Jurkat, Clone E6-1 (cell line): Measurements from ENCODE around the gene HOXA1.
A peak's percentile ranks its signal among the peaks of the same experiment; 100 is the strongest.

Source experiments
- DNase-seq: peaks from one replicate; pipeline ENCODE4 v3.0.0-alpha.2; 2011; ENCODE audit warnings: low read depth, low spot score
- H3K4me3 ChIP-seq: 2 replicates; pipeline ENCODE4 v1.5.1; 2011; ENCODE audit warnings: mild to moderate bottlenecking, low read length, control low read depth, moderate library complexity

The HOXA1 gene

DNA sequence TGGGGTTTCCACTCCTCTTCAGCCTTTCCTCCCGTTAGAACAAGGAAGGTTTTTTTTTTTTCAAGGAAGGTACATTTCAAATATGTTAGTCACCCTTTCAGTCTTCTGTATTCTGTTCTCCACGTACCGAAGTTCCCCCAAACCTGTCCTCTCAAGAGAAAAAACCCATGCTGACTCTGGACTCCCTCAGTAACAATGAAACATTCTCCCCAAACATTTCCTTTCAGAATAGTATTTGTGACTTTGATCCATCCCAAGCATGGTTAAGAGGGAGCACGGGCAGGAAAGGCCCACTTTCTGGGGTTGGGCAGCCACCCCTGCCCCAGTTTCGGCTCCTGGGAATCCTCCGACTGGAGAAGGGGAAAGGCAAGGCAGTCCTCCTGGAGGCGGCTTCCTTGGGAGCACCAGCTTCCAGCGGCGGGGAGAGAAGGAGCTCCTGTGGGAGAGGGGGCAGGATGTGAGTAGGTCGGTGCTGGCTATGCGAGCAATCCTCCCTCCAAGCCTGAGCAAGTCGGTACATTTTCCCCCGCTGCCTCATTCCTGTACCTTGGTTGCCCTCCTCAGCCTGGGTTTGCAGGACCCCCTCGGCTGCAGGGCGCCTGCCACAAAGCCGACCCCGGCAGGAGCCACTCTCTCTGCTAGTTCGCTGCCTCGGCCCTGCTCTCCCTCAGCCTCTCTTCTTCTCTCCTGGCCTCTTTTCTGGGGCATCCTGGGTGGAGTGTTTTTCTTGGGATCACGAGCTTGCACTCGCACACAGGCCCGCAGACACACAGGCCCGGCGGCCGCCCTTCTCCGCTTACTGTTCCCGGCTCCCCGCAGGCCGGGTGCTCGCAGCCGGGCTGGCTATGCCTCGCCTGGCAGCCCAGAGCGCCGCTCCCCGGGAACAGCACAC, 2.1 kb upstream of the HOXA1 start:
- no peak overlapping the region for H3K4me3 ChIP-seq
- DNase-seq = no peak

DNA sequence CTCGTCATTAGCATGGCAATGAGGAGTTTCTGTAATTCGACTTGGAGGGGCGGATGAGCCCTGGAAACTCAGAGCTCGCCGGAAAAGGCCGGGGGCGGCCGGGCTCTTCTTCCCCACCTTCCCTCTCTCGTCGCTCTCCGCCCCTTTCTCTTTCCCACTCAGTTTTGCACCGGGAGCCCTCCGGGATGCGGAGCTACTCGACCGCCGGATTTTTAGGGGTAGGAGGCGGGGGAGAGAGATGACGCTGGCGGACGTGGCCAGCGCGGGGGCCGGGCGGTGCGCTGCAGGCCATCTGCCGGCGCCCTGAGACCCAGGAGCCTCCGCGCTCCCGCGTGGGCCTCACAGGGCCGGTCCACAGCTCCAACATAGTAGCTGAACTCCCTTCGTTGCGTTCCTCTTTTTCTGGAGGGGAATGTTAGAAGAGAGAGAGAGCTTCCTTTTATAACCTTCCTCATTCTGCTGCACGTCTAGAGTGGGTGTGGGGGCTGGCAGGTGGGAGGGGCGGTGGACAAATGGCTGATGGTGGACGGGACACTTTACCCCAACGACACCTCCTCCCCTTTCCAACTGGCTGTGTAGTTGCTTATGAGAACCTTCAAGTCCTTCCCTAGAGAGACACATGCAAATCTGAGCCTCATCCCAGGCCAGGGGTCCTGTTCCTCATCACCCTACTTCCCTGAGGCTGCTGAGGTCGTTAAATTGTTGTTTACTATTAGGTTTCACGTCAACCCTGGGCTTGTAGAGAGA, 1.1 kb upstream of the HOXA1 start:
- DNase-seq = no peak

DNA sequence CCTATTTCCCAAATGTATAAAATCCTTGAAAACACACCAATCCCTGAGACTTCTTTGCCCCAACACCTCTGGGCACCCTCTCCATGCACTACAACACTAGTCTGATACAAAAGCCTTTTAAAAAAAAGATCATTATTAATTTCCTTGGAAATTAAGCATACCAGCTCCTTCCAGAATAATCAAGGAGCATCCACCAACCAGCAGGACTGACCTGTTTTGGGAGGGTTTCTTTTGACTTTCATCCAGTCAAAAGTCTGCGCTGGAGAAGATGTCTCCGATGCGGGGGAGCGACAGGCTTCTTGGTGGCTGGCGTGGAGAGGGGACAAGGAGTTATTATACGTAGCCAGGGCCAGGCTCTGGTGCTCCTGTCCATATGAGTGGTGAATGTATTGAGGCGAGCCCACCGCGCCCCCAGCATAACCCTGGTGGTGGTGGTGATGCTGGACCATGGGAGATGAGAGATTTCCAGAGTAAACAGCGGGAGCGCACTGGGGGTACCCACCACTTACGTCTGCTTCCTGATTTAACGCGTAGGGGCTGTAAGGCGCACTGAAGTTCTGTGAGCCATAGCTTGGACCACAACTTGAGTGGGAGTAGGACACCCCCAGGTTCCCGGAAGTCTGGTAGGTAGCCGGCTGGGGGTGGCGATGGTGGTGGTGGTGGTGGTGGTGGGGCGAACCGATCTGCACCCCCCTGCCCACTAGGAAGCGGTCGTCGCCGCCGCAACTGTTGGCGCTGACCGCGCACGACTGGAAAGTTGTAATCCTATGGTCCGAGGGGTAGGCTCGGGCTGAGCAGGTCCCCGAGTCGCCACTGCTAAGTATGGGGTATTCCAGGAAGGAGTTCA, 527 bp downstream of the HOXA1 start:
- DNase-seq = no peak
- H3K4me3 ChIP-seq = peak overlapping the region; percentile 83

More for the DNA sequence above, 1.1 kb upstream of the HOXA1 start:
- H3K4me3 ChIP-seq = peak overlapping the region; percentile 83

GRCh38 chr7:27094304-27095049, 1.3 kb downstream of the HOXA1 start:
- no peak for DNase-seq
- H3K4me3 ChIP-seq = no peak overlapping the region

DNA sequence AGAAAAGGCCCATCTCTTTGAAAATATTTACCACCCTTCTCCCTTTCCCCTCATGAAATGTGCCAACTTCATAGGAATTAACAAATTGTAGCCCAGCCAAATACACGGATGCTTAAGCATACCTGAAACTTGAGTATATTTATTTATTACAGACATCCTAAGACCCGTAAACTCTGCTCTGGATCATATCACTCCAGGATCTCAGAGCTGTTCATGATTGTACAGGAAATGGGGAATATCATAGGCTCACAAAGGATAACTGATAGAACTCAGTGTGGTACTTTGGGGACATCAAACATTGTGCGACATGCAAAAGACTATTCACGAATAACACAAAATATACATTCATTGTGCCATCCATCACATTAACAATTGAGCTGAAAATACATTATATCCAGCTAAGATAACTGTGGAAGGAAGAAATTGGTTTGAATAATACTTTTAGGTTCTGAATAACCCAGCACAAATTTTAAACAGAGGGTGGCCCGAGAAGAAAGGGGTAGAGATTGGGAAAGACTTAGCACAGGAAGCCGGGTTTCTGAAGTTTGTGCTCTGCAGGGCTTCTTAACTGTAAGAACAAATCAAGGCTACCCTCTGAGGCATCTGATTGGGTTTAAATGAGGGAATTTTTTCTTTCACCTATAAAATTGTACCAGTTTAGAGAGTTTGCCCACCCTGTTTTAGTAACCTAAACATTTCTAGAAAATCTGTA, 2.5 kb downstream of the HOXA1 start:
- H3K4me3 ChIP-seq = no peak overlapping the region
- DNase-seq = no peak

GRCh38 chr7:27092819-27093110, 3.0 kb downstream of the HOXA1 start:
- no peak for DNase-seq
- H3K4me3 ChIP-seq = no peak overlapping the region

DNA sequence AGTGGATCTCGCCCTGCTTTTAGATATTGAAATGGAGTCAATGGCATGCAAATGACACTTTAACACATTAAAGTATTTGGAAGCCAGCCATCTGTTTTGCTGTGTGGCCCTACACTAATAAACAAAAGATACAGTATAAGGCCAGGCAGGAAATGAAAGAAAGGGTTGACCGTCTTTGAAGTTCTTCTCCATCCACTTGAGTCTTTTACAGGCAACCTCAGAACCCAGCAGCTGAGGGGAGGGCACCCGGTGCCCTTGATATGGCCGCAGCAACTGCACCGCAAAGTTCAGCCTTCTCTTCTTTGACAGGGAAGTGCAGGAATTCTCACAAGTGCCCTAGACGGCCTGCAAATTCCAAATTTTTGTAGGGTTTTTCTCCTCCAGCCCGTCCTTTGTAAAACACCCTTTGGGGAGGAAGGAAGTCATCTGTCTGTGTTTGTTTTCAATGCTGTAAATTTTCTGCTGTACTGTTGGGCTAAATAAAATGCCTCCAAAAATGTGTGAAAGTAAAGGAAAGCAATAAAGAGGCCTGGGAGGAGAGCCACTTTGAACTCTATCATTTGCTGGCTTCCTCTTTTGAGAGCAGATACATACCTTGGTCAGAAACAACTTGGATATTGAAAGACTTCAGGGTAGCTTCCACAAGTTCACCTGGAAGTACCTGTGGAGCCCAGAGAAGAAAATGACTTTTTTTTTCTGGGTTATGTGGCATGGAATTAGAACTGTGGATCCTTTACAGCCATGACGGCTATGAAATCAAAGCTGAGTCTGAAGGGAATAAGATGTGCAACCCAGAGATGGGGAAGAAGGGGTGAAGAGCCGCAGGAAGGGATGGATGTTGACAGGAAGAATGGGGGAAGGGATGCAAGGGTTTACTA, 3.6 kb downstream of the HOXA1 start:
- H3K4me3 ChIP-seq = no peak overlapping the region
- DNase-seq = no peak

- no peak for DNase-seq
- no peak overlapping the region for H3K4me3 ChIP-seq
Measured at GRCh38 chr7:27091105-27091504, 4.7 kb downstream of the HOXA1 start.

DNA sequence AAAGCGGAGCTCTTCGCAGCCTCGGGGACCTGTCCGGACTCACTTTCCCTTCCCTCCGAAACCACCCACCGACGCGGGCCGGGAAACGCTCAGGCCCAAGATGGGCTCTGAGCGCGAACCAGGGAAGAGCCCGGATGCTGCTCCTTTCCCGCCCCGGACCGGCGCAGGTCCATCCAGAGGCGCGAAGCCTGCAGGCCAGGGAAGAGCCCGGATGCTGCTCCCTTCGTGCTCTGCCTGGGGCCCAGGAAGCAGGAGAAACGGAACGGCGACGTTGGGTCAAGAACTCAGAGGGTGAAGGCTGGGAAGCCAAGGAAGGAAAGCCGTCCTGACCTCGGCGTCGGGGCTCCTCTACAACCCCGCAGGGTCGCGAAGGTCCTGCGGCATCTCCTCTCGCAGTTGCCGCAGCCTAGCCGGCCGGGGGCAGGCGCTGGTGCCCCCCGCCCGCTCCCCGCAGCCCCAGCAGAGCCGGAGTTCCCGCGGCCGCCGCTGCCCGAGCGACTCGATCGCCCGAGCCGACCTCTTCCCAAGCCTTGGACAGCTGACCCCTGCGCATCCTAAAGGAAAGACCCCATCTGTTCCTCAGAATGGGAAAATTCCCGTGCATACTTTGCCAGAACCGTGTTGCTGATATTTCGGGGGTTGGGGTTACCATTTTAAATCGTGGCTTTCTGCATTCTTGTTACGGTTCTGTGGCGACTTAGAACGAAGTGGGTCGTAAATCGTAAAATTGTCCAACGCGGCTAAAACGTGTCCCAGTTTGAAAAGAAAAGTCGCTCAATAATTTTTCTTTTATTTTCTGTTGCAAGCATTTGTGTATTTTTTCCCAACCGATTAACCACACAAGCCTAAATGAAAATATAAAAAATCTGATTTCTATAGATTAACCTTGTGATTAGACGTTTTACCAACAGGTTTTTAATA, 7.5 kb downstream of the HOXA1 start:
- DNase-seq = no peak
- H3K4me3 ChIP-seq = no peak overlapping the region

GRCh38 chr7:27083646-27084045, 12.2 kb downstream of the HOXA1 start:
- DNase-seq = no peak
- H3K4me3 ChIP-seq = no peak overlapping the region

DNA sequence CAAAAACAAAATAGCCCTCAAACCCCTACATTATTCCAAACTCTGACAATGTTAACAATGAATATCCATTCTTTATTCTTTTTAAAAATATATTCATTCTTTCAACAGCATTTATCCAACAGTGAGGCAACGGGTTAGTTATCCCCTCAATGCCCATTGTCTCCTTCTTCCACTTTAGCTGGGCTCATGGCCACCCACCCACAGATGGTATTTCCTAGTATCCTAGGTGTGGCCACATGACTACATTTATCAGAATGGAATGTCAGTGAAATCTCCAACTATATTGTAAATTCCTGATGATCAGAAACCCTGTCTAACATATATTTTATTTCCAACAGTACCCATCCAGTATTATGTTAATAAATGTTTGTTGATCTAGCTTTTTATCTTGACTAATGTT, 13.6 kb downstream of the HOXA1 start:
- DNase-seq = no peak
- no peak overlapping the region for H3K4me3 ChIP-seq

DNA sequence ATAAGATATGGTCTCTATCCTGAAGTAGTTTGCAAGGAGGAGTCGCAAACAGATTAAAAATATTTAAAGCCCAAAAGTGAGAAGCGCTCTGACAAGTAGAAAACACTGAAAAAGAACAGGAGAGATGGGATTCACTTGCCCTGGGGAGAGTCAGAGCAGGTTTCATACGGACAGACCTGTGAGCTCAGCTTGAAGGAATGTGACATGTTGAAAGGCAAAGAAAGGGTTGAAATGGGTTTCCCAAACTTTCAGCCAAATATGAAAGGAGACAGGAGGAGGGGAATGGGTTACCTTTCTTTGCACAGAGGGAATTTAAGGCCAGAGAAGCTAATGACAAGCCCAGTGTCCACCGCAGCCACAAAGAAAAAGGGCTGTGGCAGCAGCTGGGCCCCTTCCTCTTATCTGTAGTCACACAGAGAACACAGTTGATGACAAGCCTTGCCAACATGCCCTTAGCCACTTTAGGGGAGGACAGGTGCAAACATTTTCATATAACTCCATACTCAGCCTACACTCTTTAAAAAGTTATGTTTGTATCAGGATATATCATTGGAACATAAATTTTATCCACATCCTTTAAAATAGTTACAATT, 14.9 kb downstream of the HOXA1 start:
- DNase-seq = no peak
- no peak overlapping the region for H3K4me3 ChIP-seq

- no peak overlapping the region for H3K4me3 ChIP-seq
- DNase-seq = no peak
Measured at GRCh38 chr7:27079234-27079975, 16.4 kb downstream of the HOXA1 start.

- H3K4me3 ChIP-seq = no peak overlapping the region
- no peak for DNase-seq
Measured at GRCh38 chr7:27078616-27079233, 17.1 kb downstream of the HOXA1 start.

- no peak for DNase-seq
- no peak overlapping the region for H3K4me3 ChIP-seq
Measured at GRCh38 chr7:27073076-27073475, 22.7 kb downstream of the HOXA1 start.
